ENCODE measurements around the gene CYP1A2. TPM values are rescaled to one million over a fixed set of nuclear protein-coding genes. Genes with fewer than 3 reads are reported as not detected.

The CYP1A2 gene
- total and polyA plus RNA-seq, 2 of the 13 experiments (the other 11 are each of a cell fraction or from before 2014, with no cell fraction given): 0.07 TPM; not detected in 1

- peak; percentile 85; the same call in 1 of the 2 replicates for TF ChIP-seq ZNF614 (CRISPR knock-in tag; IDR thresholded peaks at IDR 0.05; ENCODE audit: borderline replicate concordance)
- peak; percentile 85 for TF ChIP-seq MAX (IDR thresholded peaks at IDR 0.05)
- peak; percentile 94 for TF ChIP-seq ONECUT2 (CRISPR knock-in tag; IDR thresholded peaks at IDR 0.05)
- TF ChIP-seq CBX2 (IDR thresholded peaks at IDR 0.05; ENCODE audit: low read depth, low read length): no peak
- TF ChIP-seq CBX2 (CRISPR knock-in tag; IDR thresholded peaks at IDR 0.05; ENCODE audit: low read depth): no peak
- no peak for TF ChIP-seq ZBTB8A (CRISPR knock-in tag; IDR thresholded peaks at IDR 0.05; ENCODE audit: borderline replicate concordance, low read depth)
- peak; percentile 85; the same call in 1 of the 2 replicates for TF ChIP-seq HDAC2 (CRISPR knock-in tag; IDR thresholded peaks at IDR 0.05)
- no peak for TF ChIP-seq DNMT1 (CRISPR knock-in tag; IDR thresholded peaks at IDR 0.05)
- no peak for TF ChIP-seq ZNF326 (CRISPR knock-in tag; IDR thresholded peaks at IDR 0.05; ENCODE audit: borderline replicate concordance)
- no peak for TF ChIP-seq DR1 (CRISPR knock-in tag; IDR thresholded peaks at IDR 0.05)
- TF ChIP-seq ZFP82 (CRISPR knock-in tag; IDR thresholded peaks at IDR 0.05; ENCODE audit: borderline replicate concordance): no peak
- TF ChIP-seq ZNF782 (CRISPR knock-in tag; IDR thresholded peaks at IDR 0.05; ENCODE audit: borderline replicate concordance): no peak
- no peak for TF ChIP-seq HOXA9 (CRISPR knock-in tag; IDR thresholded peaks at IDR 0.05; ENCODE audit: borderline replicate concordance)
- peak in 1 of 2 experiments; percentile 7; a peak in 1 of 4 replicates for TF ChIP-seq REST (IDR thresholded peaks at IDR 0.05; ENCODE audit: borderline replicate concordance in 1 of 2, low read depth in 1 of 2, low read length in 2 of 2)
- no peak for TF ChIP-seq ZNF547 (CRISPR knock-in tag; IDR thresholded peaks at IDR 0.05)
- peak; percentile 89; the same call in 1 of the 2 replicates for TF ChIP-seq MZF1 (CRISPR knock-in tag; IDR thresholded peaks at IDR 0.05; ENCODE audit: borderline replicate concordance)
- TF ChIP-seq ZNF501 (CRISPR knock-in tag; IDR thresholded peaks at IDR 0.05): peak; percentile 84
- TF ChIP-seq PITX1 (CRISPR knock-in tag; IDR thresholded peaks at IDR 0.05): peak; percentile 93
- peak; percentile 55 for TF ChIP-seq DMAP1 (CRISPR knock-in tag; IDR thresholded peaks at IDR 0.05)
- TF ChIP-seq MXD3 (CRISPR knock-in tag; IDR thresholded peaks at IDR 0.05): no peak; the same call in 1 of the 2 replicates
- TF ChIP-seq PCBP1 (IDR thresholded peaks at IDR 0.05; ENCODE audit: borderline replicate concordance, low read depth, low read length): no peak
- TF ChIP-seq MLLT10 (CRISPR knock-in tag; IDR thresholded peaks at IDR 0.05): no peak
- no peak for TF ChIP-seq ZNF343 (CRISPR knock-in tag; IDR thresholded peaks at IDR 0.05)
- no peak for TF ChIP-seq KDM1A (CRISPR knock-in tag; IDR thresholded peaks at IDR 0.05)
- TF ChIP-seq ZNF670 (CRISPR knock-in tag; IDR thresholded peaks at IDR 0.05; ENCODE audit: borderline replicate concordance): peak; percentile 66
- TF ChIP-seq KAT8 (CRISPR knock-in tag; IDR thresholded peaks at IDR 0.05): peak; percentile 75; the same call in 1 of the 2 replicates
- TF ChIP-seq ZNF124 (CRISPR knock-in tag; IDR thresholded peaks at IDR 0.05): 0 out of 2 replicates have a peak, but pooled peaks have one; percentile 62
- no peak for TF ChIP-seq POLR2AphosphoS2 (IDR thresholded peaks at IDR 0.05; ENCODE audit: low read depth, low read length)
- peak; percentile 33; the same call in 1 of the 2 replicates for TF ChIP-seq SALL2 (CRISPR knock-in tag; IDR thresholded peaks at IDR 0.05)
These were observed 17.9 kb upstream of the CYP1A2 start (continued) for GRCh38 chr15:74730619-74731316.
